SIG-M5 treated with dmso at 0.1 percent for 504 hours (cell line): ENCODE results near the gene VEGFC.

ENCODE experiments used
- DNase-seq: peaks from one replicate; lab custom pipeline; 2025; ENCODE audit not compliant: unreplicated experiment; lab: John Stamatoyannopoulos, UW

VEGFC gene

GRCh38 chr4:176762661-176763308 lies 29.9 kb downstream of the VEGFC start:
- DNase-seq, result no peak

GRCh38 chr4:176761872-176762271 lies 30.9 kb downstream of the VEGFC start:
- DNase-seq, result no peak

- DNase-seq, result no peak
Measured at GRCh38 chr4:176760471-176760870, 32.3 kb downstream of the VEGFC start.

- DNase-seq, result no peak
Measured at GRCh38 chr4:176758731-176759130, 34.0 kb downstream of the VEGFC start.

- DNase-seq, result no peak
Measured at GRCh38 chr4:176758323-176758722, 34.4 kb downstream of the VEGFC start.

GRCh38 chr4:176755613-176756012 lies 37.1 kb downstream of the VEGFC start:
- DNase-seq, result no peak

GRCh38 chr4:176755001-176755400 lies 37.7 kb downstream of the VEGFC start:
- DNase-seq, result no peak

- no peak for DNase-seq
Measured at GRCh38 chr4:176753049-176753448, 39.7 kb downstream of the VEGFC start.

GRCh38 chr4:176752191-176752749 lies 40.5 kb downstream of the VEGFC start:
- no peak for DNase-seq

- no peak for DNase-seq
Measured at GRCh38 chr4:176751061-176751460, 41.7 kb downstream of the VEGFC start.

- DNase-seq, result no peak
Measured at GRCh38 chr4:176746846-176747245, 45.9 kb downstream of the VEGFC start.

- DNase-seq, result no peak
Measured at GRCh38 chr4:176745902-176746301, 46.8 kb downstream of the VEGFC start.

- DNase-seq, result no peak
Measured at GRCh38 chr4:176744091-176744490, 48.6 kb downstream of the VEGFC start.

- DNase-seq, result no peak
Measured at GRCh38 chr4:176742211-176742610, 50.5 kb downstream of the VEGFC start.

- DNase-seq, result no peak
Measured at GRCh38 chr4:176741253-176741652, 51.5 kb downstream of the VEGFC start.

- DNase-seq, result no peak
Measured at GRCh38 chr4:176735300-176735699, 57.4 kb downstream of the VEGFC start.

- DNase-seq, result no peak
Measured at GRCh38 chr4:176734461-176734860, 58.3 kb downstream of the VEGFC start.

- DNase-seq, result no peak
Measured at GRCh38 chr4:176729489-176729888, 63.2 kb downstream of the VEGFC start.

- no peak for DNase-seq
Measured at GRCh38 chr4:176726803-176727202, 65.9 kb downstream of the VEGFC start.

- DNase-seq, result no peak
Measured at GRCh38 chr4:176721459-176721858, 71.3 kb downstream of the VEGFC start.

- no peak for DNase-seq
Measured at GRCh38 chr4:176718881-176719280, 73.8 kb downstream of the VEGFC start.

- DNase-seq, result no peak
Measured at GRCh38 chr4:176717237-176717636, 75.5 kb downstream of the VEGFC start.

GRCh38 chr4:176709417-176709816 lies 83.3 kb downstream of the VEGFC start:
- no peak for DNase-seq
